ENCODE measurements around the gene CARD9.
"Not testable (repeated sequence)": the region's sequence is repeated elsewhere in the genome, so short reads cannot be mapped to it uniquely, and the experiment has no call there.

CARD9 gene

GRCh38 chr9:136373300-136374182 lies at the start of gene CARD9:
TSS of gene CARD9 (minus strand) at chr9:136373669. CDS start at chr9:136372078, 1,591 bp downstream.
- no peak for DNase-seq

GRCh38 chr9:136422876-136423275 lies 49.4 kb upstream of the CARD9 start:
- no peak for DNase-seq

- DNase-seq: no peak
Observed at GRCh38 chr9:136421791-136422190, 48.3 kb upstream of the CARD9 start.

- no peak for DNase-seq
Observed at GRCh38 chr9:136419092-136419420, 45.6 kb upstream of the CARD9 start.

GRCh38 chr9:136418182-136419091 lies 45.0 kb upstream of the CARD9 start:
- no peak for DNase-seq

- DNase-seq: no peak
Observed at GRCh38 chr9:136416914-136417313, 43.4 kb upstream of the CARD9 start.

GRCh38 chr9:136416427-136416826 lies 43.0 kb upstream of the CARD9 start:
- DNase-seq: no peak

- no peak for DNase-seq
Observed at GRCh38 chr9:136412962-136413361, 39.5 kb upstream of the CARD9 start.

- DNase-seq: no peak
Observed at GRCh38 chr9:136411378-136411777, 37.9 kb upstream of the CARD9 start.

- peak; percentile 97 for DNase-seq
Observed at GRCh38 chr9:136410500-136411287, 37.2 kb upstream of the CARD9 start, which contains the start of the genes ENTR1 and PMPCA. TSS of gene ENTR1 (minus strand) at chr9:136410614. CDS start at chr9:136410397, 217 bp downstream. TSS of gene PMPCA (plus strand) at chr9:136410658. CDS start at chr9:136410669, 11 bp downstream.

GRCh38 chr9:136409557-136410455 lies 36.3 kb upstream of the CARD9 start:
- peak; percentile 53 for DNase-seq

- no peak for DNase-seq
Observed at GRCh38 chr9:136407911-136408310, 34.4 kb upstream of the CARD9 start.

- DNase-seq: not testable (repeated sequence)
Observed at GRCh38 chr9:136407061-136407460, 33.6 kb upstream of the CARD9 start.

- DNase-seq: not testable (repeated sequence)
Observed at GRCh38 chr9:136405904-136406303, 32.4 kb upstream of the CARD9 start.

- DNase-seq: no peak
Observed at GRCh38 chr9:136405481-136405880, 32.0 kb upstream of the CARD9 start.

GRCh38 chr9:136404801-136405136 lies 31.3 kb upstream of the CARD9 start:
- DNase-seq: no peak

GRCh38 chr9:136403915-136404800 lies 30.7 kb upstream of the CARD9 start:
- DNase-seq: peak; percentile 35

GRCh38 chr9:136403538-136403914 lies 30.1 kb upstream of the CARD9 start:
- peak; percentile 71 for DNase-seq

GRCh38 chr9:136402067-136402466 lies 28.6 kb upstream of the CARD9 start:
- DNase-seq: no peak

GRCh38 chr9:136401173-136401922 lies 27.9 kb upstream of the CARD9 start:
- no peak for DNase-seq
